Bronchial epithelial cell (primary cell): ENCODE results near the gene CADM1. TPM values are rescaled to one million over a fixed set of nuclear protein-coding genes. Genes with fewer than 3 reads are reported as not detected.

Source experiments
- DNase-seq: peaks from one replicate; pipeline ENCODE4 v3.0.0-alpha.2; 2010; ENCODE audit warnings: low read depth
- FAIRE-seq: peaks from 2 replicates; lab custom pipeline; 2011; peaks lifted over from hg19 to GRCh38; lab: Jason Lieb, UNC
- H3K27me3 ChIP-seq: 2 replicates; pipeline ENCODE4 v1.5.1; 2011; ENCODE audit warnings: low read length; ENCODE audit not compliant: control insufficient read depth, insufficient read depth
- H3K36me3 ChIP-seq: 2 replicates; pipeline ENCODE4 v1.5.1; 2011; ENCODE audit warnings: low read length; ENCODE audit not compliant: control insufficient read depth, insufficient read depth
- H3K4me3 ChIP-seq: 2 replicates; pipeline ENCODE4 v1.5.1; 2011; ENCODE audit warnings: mild to moderate bottlenecking, low read depth, low read length, control low read depth
- CTCF ChIP-seq: IDR thresholded peaks from 2 replicates; pipeline ENCODE4 v1.5.1; 2011; ENCODE audit warnings: mild to moderate bottlenecking, moderate library complexity, low read length, control low read depth, inconsistent platforms; ENCODE audit not compliant: insufficient read depth, severe bottlenecking
- total RNA-seq: library from RNA; depleted of rRNA; stranded (reverse); fragments of >200 nt; gene quantifications from 2 replicates; pipeline ENCODE4 v1.2.1, GENCODE V29; 2014

The CADM1 gene
- total RNA-seq, 1 donor from 2014 or later = 1.6 TPM

GRCh38 chr11:115391160-115391559, 113.1 kb downstream of the CADM1 start:
- no peaks in the 10 kb centered on the region for H3K36me3 ChIP-seq
- H3K27me3 ChIP-seq = no peaks in the 10 kb centered on the region
- DNase-seq (no peak), FAIRE-seq (no peak)
- TF ChIP-seq CTCF = no peak
- H3K4me3 ChIP-seq = no peak overlapping the region

GRCh38 chr11:115390441-115390840, 113.8 kb downstream of the CADM1 start:
- DNase-seq (no peak), FAIRE-seq (no peak)
- no peak for TF ChIP-seq CTCF

GRCh38 chr11:115389790-115390189, 114.4 kb downstream of the CADM1 start:
- no peak for TF ChIP-seq CTCF
- DNase-seq (no peak), FAIRE-seq (no peak)

More at GRCh38 chr11:115390441-115390840, 113.8 kb downstream of the CADM1 start:
- H3K36me3 ChIP-seq = no peaks in the 10 kb centered on the region
- no peaks in the 10 kb centered on the region for H3K27me3 ChIP-seq
- H3K4me3 ChIP-seq = no peak overlapping the region

GRCh38 chr11:115385226-115385625, 119.0 kb downstream of the CADM1 start:
- no peak for DNase-seq
- H3K27me3 ChIP-seq = no peaks in the 10 kb centered on the region
- FAIRE-seq = no peak

More at GRCh38 chr11:115389790-115390189, 114.4 kb downstream of the CADM1 start:
- Histone ChIP-seq H3K36me3 (no peaks in the 10 kb centered on the region), H3K4me3 (no peak overlapping the region), H3K27me3 (no peaks in the 10 kb centered on the region)

GRCh38 chr11:115384236-115384635, 120.0 kb downstream of the CADM1 start:
- Histone ChIP-seq H3K36me3 (no peaks in the 10 kb centered on the region), H3K27me3 (no peaks in the 10 kb centered on the region), H3K4me3 (no peak overlapping the region)
- no peak for TF ChIP-seq CTCF
- FAIRE-seq (no peak), DNase-seq (no peak)

More at GRCh38 chr11:115385226-115385625, 119.0 kb downstream of the CADM1 start:
- no peaks in the 10 kb centered on the region for H3K36me3 ChIP-seq
- H3K4me3 ChIP-seq = no peak overlapping the region
- TF ChIP-seq CTCF = no peak

- TF ChIP-seq CTCF = no peak
- Histone ChIP-seq H3K4me3 (no peak overlapping the region), H3K36me3 (no peaks in the 10 kb centered on the region), H3K27me3 (no peaks in the 10 kb centered on the region)
- DNase-seq (no peak), FAIRE-seq (no peak)
Measured at GRCh38 chr11:115383431-115383830, 120.8 kb downstream of the CADM1 start.
